HFF-Myc (cell line): ENCODE measurements around the gene LBH.

Experiments
- DNase-seq: peaks from one replicate; pipeline ENCODE4 v3.0.0-alpha.2; 2011; ENCODE audit warnings: low read depth; ENCODE audit errors: extremely low read depth
- H3K4me3 ChIP-seq: replicated peaks from 2 replicates; pipeline ENCODE4 v1.5.1; 2011; ENCODE audit warnings: low read depth, mild to moderate bottlenecking, control low read depth, low read length
- TF ChIP-seq, protein P1 (sequence below): IDR thresholded peaks from 2 replicates; pipeline ENCODE4 v1.5.1; 2012; ENCODE audit warnings: mild to moderate bottlenecking, low read depth, low read length, control low read depth; ENCODE audit errors: missing control alignments

The LBH gene

DNA sequence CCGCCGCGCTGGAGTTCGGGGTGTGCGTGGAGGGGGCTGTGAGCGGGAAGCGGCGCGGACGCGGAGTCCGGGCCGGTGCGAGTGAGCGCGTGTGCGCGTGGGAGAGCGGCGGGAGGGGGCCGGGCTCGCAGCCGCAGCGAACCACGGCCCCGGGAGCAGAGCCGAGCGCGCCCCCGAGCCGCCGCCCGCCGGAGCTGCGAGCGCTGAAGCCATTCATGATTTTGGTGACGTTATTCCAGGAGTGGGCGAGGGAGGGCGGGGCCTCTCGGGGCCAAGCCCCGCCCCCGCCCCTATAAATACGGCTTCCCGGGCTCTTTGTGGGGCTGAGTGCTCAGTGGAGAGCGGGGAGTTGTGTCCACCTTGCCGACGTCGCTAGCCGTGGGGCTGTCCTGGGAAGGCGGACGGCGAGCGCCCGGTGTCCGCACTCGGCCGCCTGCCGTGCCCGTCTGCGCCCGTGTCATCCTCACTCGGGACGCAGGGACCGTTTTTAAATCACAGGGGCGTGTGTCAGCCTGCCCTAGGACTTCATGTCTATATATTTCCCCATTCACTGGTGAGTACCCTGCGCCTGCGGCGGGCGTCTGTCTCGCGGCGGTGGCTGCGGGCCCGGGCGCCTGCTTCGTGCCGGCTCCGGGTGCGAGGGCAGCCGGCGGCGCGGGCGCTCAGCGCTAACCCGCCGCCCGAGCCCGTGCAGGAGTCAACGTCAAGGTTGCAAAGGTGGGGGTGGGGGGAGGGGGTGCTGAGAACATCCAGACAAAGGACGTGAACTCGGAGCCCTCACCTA, at the start of gene LBH:
Gene LBH, plus strand, starts transcription at position 323 of the 784 bp plus-strand sequence. Its CDS starts 205 bp downstream, at position 528.
- no peak for DNase-seq
- peak within 1 kb of the TSS; percentile 47 for H3K4me3 ChIP-seq
- TF ChIP-seq, protein P1, sequence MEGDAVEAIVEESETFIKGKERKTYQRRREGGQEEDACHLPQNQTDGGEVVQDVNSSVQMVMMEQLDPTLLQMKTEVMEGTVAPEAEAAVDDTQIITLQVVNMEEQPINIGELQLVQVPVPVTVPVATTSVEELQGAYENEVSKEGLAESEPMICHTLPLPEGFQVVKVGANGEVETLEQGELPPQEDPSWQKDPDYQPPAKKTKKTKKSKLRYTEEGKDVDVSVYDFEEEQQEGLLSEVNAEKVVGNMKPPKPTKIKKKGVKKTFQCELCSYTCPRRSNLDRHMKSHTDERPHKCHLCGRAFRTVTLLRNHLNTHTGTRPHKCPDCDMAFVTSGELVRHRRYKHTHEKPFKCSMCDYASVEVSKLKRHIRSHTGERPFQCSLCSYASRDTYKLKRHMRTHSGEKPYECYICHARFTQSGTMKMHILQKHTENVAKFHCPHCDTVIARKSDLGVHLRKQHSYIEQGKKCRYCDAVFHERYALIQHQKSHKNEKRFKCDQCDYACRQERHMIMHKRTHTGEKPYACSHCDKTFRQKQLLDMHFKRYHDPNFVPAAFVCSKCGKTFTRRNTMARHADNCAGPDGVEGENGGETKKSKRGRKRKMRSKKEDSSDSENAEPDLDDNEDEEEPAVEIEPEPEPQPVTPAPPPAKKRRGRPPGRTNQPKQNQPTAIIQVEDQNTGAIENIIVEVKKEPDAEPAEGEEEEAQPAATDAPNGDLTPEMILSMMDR: no peak

GRCh38 chr2:30184035-30184434, 47.3 kb upstream of the LBH start:
- TF ChIP-seq, protein P1: no peak
- H3K4me3 ChIP-seq: no peak overlapping the region

GRCh38 chr2:30185178-30185577, 46.2 kb upstream of the LBH start:
- no peak for DNase-seq
- no peak overlapping the region for H3K4me3 ChIP-seq
- TF ChIP-seq, protein P1: no peak

More at GRCh38 chr2:30184035-30184434, 47.3 kb upstream of the LBH start:
- no peak for DNase-seq

DNA sequence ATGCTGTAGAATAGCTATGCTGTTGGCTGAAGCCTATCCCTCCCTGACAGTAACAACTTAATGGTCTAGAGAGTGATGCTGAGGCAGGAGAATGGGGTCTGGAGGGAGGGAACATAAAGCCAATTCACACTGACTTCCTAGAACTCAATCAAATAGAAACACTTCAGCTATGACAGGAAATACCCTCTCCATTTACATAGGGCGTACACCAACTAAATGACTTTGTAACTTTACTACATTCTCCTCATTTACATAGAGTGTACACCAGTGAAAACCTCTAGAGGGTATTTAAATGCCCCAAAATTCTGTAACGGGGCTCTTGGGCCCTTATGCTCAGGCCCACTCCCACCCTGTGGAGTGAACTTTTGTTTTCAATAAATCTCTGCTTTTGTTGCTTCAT, 43.0 kb upstream of the LBH start:
- DNase-seq: no peak
- H3K4me3 ChIP-seq: no peak overlapping the region
- TF ChIP-seq, protein P1: no peak

DNA sequence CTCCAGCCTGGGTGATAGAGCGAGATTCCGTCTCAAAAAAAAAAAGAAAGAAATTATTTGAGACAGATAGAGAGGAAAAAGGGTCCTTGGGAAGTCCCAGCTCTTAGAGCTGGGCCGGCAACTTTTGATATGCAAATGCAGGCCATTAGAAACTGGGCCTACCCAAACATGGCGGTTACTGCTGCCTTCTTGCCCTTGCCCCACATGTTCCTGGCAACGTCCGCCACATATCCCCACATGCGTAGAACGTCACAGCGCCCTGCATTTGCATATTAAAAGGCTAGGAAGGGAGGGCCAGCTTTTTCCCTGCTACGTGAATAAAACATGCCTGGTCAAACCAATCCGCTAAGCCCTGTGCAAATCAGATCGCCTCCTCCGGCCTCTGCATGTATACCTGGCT, 40.7 kb upstream of the LBH start:
- DNase-seq: no peak
- no peak overlapping the region for H3K4me3 ChIP-seq
- TF ChIP-seq, protein P1: no peak

DNA sequence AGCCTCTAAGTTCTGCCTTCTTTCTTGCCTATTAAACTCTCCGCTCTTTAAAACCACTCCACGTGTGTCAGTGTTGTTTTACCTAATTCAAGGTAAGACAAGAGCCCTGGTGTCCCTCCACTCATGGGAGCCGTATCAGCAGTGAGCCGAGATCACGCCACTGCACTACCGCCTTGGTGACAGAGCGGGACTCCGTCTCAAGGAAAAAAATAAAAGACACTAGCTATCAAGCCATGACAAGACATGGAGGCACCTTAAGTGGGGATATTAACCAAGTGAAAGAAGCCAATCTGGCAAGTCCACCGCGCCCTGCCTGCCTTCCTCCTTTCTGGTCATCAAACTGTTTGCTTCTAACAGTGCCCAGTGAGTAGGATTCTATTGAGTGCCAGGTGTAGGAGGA, 40.2 kb upstream of the LBH start:
- TF ChIP-seq, protein P1: no peak
- no peak for DNase-seq
- H3K4me3 ChIP-seq: no peak overlapping the region
